B cell (primary cell): ENCODE results near the gene NHSL2. TPM values are rescaled to one million over a fixed set of nuclear protein-coding genes. Genes with fewer than 3 reads are reported as not detected.

Experiments
- ATAC-seq: fragments of 200-7000 bp; cut with Tn5 transposase; one replicate; pipeline ENCODE4 v1.10.0; 2021; ENCODE audit warnings: low read depth, mild to moderate bottlenecking, moderate number of reproducible peaks, moderate library complexity
- CTCF ChIA-PET: fragments of 350-600 bp; sonication (Branson Sonifier 250); formaldehyde crosslinking; loops from one replicate; lab custom pipeline; 2021; ENCODE audit warnings: antibody characterized with exemption, inconsistent platforms; lab: Charles Lee
- POLR2A ChIA-PET: fragments of 350-600 bp; sonication (Branson Sonifier 250); formaldehyde crosslinking; loops from one replicate; lab custom pipeline; 2021; ENCODE audit warnings: antibody characterized with exemption; lab: Charles Lee
- DNase-seq: peaks from one replicate; pipeline ENCODE4 v3.0.0; 2013
- H2AFZ ChIP-seq: 2 replicates; pipeline ENCODE4 v1.6.1; 2012; ENCODE audit warnings: mild to moderate bottlenecking, low read depth, low read length; ENCODE audit not compliant: insufficient read depth, poor library complexity, severe bottlenecking
- H3K27ac ChIP-seq, 2 donors: 1 replicate in 1 of 2; 2 replicates in 1 of 2; pipeline ENCODE4 v1.5.1; 2012 to 2013; ENCODE audit warnings: low read length in 2 of 2, mild to moderate bottlenecking in 2 of 2, moderate library complexity in 1 of 2
- H3K27me3 ChIP-seq, 4 experiments: fragments of 200-600 bp in 1 of 4; sonication (generic) in 1 of 4; replicated peaks in 1 of 4; 1 replicate in 2 of 4; 2 replicates in 2 of 4; pipeline versions ENCODE4 v1.6.1 to v1.7.0; 2013 to 2016; ENCODE audit warnings: low read length in 3 of 4, mild to moderate bottlenecking in 2 of 4, mixed read lengths in 1 of 4, moderate library complexity in 1 of 4; ENCODE audit not compliant: insufficient read depth in 4 of 4, control insufficient read depth in 3 of 4; ENCODE audit errors: control extremely low read depth in 1 of 4
- H3K36me3 ChIP-seq, 2 experiments: replicated peaks in 1 of 2; 1 replicate in 1 of 2; 2 replicates in 1 of 2; pipeline versions ENCODE4 v1.6.1 to v1.7.1; 2013; ENCODE audit warnings: low read length in 1 of 2; ENCODE audit not compliant: insufficient read depth in 2 of 2, control insufficient read depth in 1 of 2; ENCODE audit errors: control extremely low read depth in 1 of 2, extremely low read depth in 1 of 2
- H3K4me1 ChIP-seq, 2 donors: fragments of 200-600 bp in 1 of 2; sonication (generic) in 1 of 2; 1 replicate in 1 of 2; 2 replicates in 1 of 2; pipeline versions ENCODE4 v1.5.1 to v1.6.1; 2013 to 2017; ENCODE audit warnings: low read length in 2 of 2; ENCODE audit not compliant: control insufficient read depth in 2 of 2, insufficient read depth in 2 of 2
- H3K4me2 ChIP-seq: replicated peaks from 2 replicates; pipeline ENCODE3; 2012; ENCODE audit warnings: mild to moderate bottlenecking, low read depth, low read length; ENCODE audit not compliant: poor library complexity, severe bottlenecking
- H3K4me3 ChIP-seq, 5 experiments: fragments of 200-600 bp in 1 of 5; sonication (generic) in 1 of 5; 1 replicate in 3 of 5; 2 replicates in 2 of 5; pipeline versions ENCODE4 v1.5.1 to v1.7.0; 2011 to 2016; ENCODE audit warnings: low read length in 4 of 5, mild to moderate bottlenecking in 4 of 5, low read depth in 2 of 5, control low read depth in 1 of 5, moderate library complexity in 1 of 5; ENCODE audit not compliant: insufficient read depth in 1 of 5; ENCODE audit errors: control extremely low read depth in 1 of 5, extremely low read depth in 1 of 5
- H3K79me2 ChIP-seq: fragments of 200-600 bp; sonication (generic); one replicate; pipeline ENCODE4 v1.6.0; 2016; ENCODE audit warnings: low read length; ENCODE audit not compliant: control insufficient read depth, insufficient read depth
- H3K9ac ChIP-seq: fragments of 200-600 bp; sonication (generic); 2 replicates; pipeline ENCODE4 v1.6.1; 2017; ENCODE audit warnings: mild to moderate bottlenecking, low read length, moderate library complexity
- H3K9me3 ChIP-seq, 3 donors: one replicate each; pipeline versions ENCODE4 v1.6.1 to v1.7.1; 2013; ENCODE audit warnings: low read length in 2 of 3; ENCODE audit not compliant: control insufficient read depth in 2 of 3, insufficient read depth in 1 of 3; ENCODE audit errors: control extremely low read depth in 1 of 3
- H4K20me1 ChIP-seq: 2 replicates; pipeline ENCODE4 v1.6.0; 2012; ENCODE audit warnings: mild to moderate bottlenecking, low read length; ENCODE audit not compliant: insufficient read depth, control insufficient read depth, poor library complexity, severe bottlenecking
- H3K27ac Mint-ChIP-seq: one replicate; pipeline ENCODE4 v1.8.0; 2021; ENCODE audit warnings: mixed read lengths
- H3K27me3 Mint-ChIP-seq: one replicate; pipeline ENCODE4 v1.8.0; 2021; ENCODE audit warnings: mixed read lengths
- H3K4me1 Mint-ChIP-seq: one replicate; pipeline ENCODE4 v1.8.0; 2021; ENCODE audit warnings: mixed read lengths
- H3K4me3 Mint-ChIP-seq: one replicate; pipeline ENCODE4 v1.8.0; 2021; ENCODE audit warnings: mixed read lengths
- H3K9me3 Mint-ChIP-seq: one replicate; pipeline ENCODE4 v1.8.0; 2022; ENCODE audit warnings: mixed read lengths; ENCODE audit not compliant: insufficient read depth
- CTCF ChIP-seq: fragments of 200-600 bp; IDR thresholded peaks from one replicate; pipeline ENCODE4 v1.8.0; 2022; ENCODE audit warnings: antibody characterized with exemption, mild to moderate bottlenecking
- EZH2 ChIP-seq: IDR thresholded peaks from 2 replicates; pipeline ENCODE4 v1.6.1; 2012; ENCODE audit warnings: borderline replicate concordance, low read depth, mild to moderate bottlenecking, moderate library complexity, low read length; ENCODE audit not compliant: insufficient read depth, poor library complexity, severe bottlenecking
- WGBS: methylation state at CpG from one replicate; pipeline ENCODE4 v1.1.5; 2013; ENCODE audit warnings: missing lambda C conversion rate; ENCODE audit not compliant: insufficient coverage; 5-methylcytosine and 5-hydroxymethylcytosine counted together
- intact Hi-C: fragments of 100-400 bp; cut with micrococcal nuclease; formaldehyde crosslinking; loops from one replicate; pipeline ENCODE4 v1.10.0; 2022
- polyA plus RNA-seq: library from polyadenylated mRNA; depleted of rRNA; stranded (reverse); fragments of >200 nt; gene quantifications from 2 replicates; pipeline ENCODE4 v1.2.3, GENCODE V29; 2012
- total RNA-seq, 2 donors: library from RNA; stranded (reverse); fragments of 120-200 nt in 1 of 2; gene quantifications; 1 replicate in 1 of 2; 2 replicates in 1 of 2; pipeline versions ENCODE4 v1.2.3 to v1.2.4, GENCODE V29; 2013 to 2022

NHSL2 gene
- total and polyA plus RNA-seq, 2 donors (not counting 1 experiment from before 2014, with no cell fraction given) = 0.16 to 1.7 TPM

DNA sequence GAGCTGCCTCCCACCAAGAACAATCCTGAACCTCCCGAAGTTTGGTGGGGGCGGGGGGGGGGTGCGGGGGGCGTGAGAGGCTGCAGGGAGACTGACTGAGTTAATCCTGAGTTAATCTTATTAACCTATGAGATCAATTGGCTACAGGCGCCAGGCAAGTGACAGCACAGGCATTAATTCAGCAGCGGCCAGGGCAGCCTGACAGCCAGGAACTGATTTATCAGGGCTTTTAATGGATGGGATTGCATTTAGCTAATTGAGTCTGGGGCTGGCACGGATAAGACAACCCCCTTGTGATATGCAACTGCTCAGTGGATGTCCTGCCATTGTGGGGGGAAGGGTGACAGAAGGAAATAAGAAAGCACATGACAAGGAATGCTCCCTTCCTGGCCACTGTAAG lies 204.7 kb downstream of the NHSL2 start:
- ATAC-seq (no peak), DNase-seq (no peak)
- Histone ChIP-seq H3K9me3 (no peaks in the 10 kb centered on the region), H3K4me3 (no peak overlapping the region), H3K27me3 (no peaks in the 10 kb centered on the region), H3K27ac (no peak overlapping the region), H2AFZ (no peak overlapping the region), H3K9ac (no peak overlapping the region), H3K79me2 (no peaks in the 10 kb centered on the region), H3K4me1 (peaks cover 0 to 5% of the 10 kb centered on the region in 2 donors), H3K4me2 (no peak overlapping the region), H3K36me3 (no peaks in the 10 kb centered on the region), H4K20me1 (no peaks in the 10 kb centered on the region)
- intact Hi-C loops = no loop called here
- H3K9me3 Mint-ChIP-seq = no peaks in the 10 kb centered on the region
- ChIA-PET CTCF (interaction anchor here (1.5 to 3.4 kb wide), 2 partner anchors 11 to 20 kb away, joined by 4 to 20 read pairs; no protein-coding TSS in a partner anchor), POLR2A (no interaction called here)
- no peak overlapping the region for H3K27ac Mint-ChIP-seq
- H3K4me3 Mint-ChIP-seq = no peak overlapping the region
- WGBS = 90% methylated on average over 2 of the region's 7 CpGs
- H3K4me1 Mint-ChIP-seq = peaks cover 3% of the 10 kb centered on the region
- TF ChIP-seq EZH2 = no peak
- no peak for TF ChIP-seq CTCF
- peaks cover 11% of the 10 kb centered on the region for H3K27me3 Mint-ChIP-seq

- TF ChIP-seq EZH2 (no peak), CTCF (no peak)
- Histone ChIP-seq H2AFZ (no peak overlapping the region), H3K27me3 (no peaks in the 10 kb centered on the region), H3K9ac (no peak overlapping the region), H3K27ac (no peak overlapping the region), H3K4me3 (no peak overlapping the region), H3K36me3 (no peaks in the 10 kb centered on the region), H3K9me3 (no peaks in the 10 kb centered on the region), H3K4me1 (peaks cover 14 to 23% of the 10 kb centered on the region in 2 donors), H3K4me2 (no peak overlapping the region), H4K20me1 (no peaks in the 10 kb centered on the region), H3K79me2 (no peaks in the 10 kb centered on the region)
- CTCF ChIA-PET = no interaction called here
- WGBS = no CpG with 5 or more reads among the region's 2 CpGs
- POLR2A ChIA-PET = no interaction called here
- H3K27me3 Mint-ChIP-seq = no peaks in the 10 kb centered on the region
- no peaks in the 10 kb centered on the region for H3K9me3 Mint-ChIP-seq
- DNase-seq (no peak), ATAC-seq (no peak)
- intact Hi-C loops = no loop called here
- no peak overlapping the region for H3K27ac Mint-ChIP-seq
- no peak overlapping the region for H3K4me3 Mint-ChIP-seq
- H3K4me1 Mint-ChIP-seq = peaks cover 19% of the 10 kb centered on the region
Observed at GRCh38 chrX:72117636-72118210, 207.1 kb downstream of the NHSL2 start.
